Neural progenitor cell (in vitro differentiated cells): ENCODE data around the gene HHATL.

Source experiments
- EZH2 ChIP-seq: fragments of 200-600 bp; sonication (generic); IDR thresholded peaks from 2 replicates; pipeline ENCODE4 v1.6.1; 2017; ENCODE audit warnings: antibody characterized with exemption, mild to moderate bottlenecking, moderate library complexity
- TF ChIP-seq, protein P1 (sequence below): fragments of 200-600 bp; sonication (generic); IDR thresholded peaks from 2 replicates; pipeline ENCODE4 v1.5.1; 2017; ENCODE audit warnings: antibody characterized with exemption, mild to moderate bottlenecking

DNA sequence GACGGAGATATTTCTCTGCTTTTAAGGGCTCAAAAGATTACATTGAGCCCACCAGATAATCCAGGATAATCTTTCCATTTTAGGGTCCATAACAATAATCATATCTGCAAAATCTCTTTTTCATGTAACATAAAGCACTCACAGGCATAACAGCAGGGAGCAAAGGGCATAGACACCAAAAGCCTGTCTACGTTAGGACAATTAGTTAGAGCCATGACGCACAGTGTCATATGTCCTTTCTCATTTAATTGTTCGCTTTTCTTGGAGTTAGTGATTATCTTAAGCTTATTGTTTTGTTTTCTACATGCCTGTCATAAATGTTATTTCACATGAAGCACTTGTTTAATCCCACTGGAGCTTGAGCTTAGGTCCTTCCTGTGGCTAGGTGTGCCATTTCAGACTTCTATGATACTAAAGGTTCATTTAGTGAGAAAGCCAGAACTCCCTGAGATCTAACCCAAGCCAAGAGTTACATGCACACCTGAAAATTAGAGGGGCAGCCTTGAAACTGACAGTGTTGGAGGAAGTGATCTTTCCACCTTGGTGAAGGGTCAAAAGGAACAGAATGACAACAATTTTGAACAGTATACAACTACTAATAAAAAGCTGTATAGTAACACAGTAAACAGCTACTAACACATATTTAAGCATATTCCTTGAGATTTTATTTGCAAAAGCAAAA, 11.7 kb upstream of the HHATL start:
- TF ChIP-seq, protein P1, sequence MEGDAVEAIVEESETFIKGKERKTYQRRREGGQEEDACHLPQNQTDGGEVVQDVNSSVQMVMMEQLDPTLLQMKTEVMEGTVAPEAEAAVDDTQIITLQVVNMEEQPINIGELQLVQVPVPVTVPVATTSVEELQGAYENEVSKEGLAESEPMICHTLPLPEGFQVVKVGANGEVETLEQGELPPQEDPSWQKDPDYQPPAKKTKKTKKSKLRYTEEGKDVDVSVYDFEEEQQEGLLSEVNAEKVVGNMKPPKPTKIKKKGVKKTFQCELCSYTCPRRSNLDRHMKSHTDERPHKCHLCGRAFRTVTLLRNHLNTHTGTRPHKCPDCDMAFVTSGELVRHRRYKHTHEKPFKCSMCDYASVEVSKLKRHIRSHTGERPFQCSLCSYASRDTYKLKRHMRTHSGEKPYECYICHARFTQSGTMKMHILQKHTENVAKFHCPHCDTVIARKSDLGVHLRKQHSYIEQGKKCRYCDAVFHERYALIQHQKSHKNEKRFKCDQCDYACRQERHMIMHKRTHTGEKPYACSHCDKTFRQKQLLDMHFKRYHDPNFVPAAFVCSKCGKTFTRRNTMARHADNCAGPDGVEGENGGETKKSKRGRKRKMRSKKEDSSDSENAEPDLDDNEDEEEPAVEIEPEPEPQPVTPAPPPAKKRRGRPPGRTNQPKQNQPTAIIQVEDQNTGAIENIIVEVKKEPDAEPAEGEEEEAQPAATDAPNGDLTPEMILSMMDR = no peak
- no peak for TF ChIP-seq EZH2
